MCF 10A (cell line): ENCODE data around the gene PTP4A1. TPM values are rescaled to one million over a fixed set of nuclear protein-coding genes. Genes with fewer than 3 reads are reported as not detected.

Source experiments
- BruUV-seq: library from RNA; stranded (reverse); fragments of 400-500 nt; replicated peaks from 2 replicates; lab custom pipeline; 2021; lab: Mats Ljungman, UMichigan
- CTCF ChIA-PET: fragments of 300-600 bp; sonication (Branson Sonifier 250); formaldehyde crosslinking; extraction: SDS; loops from one replicate; lab custom pipeline; 2021; ENCODE audit warnings: antibody characterized with exemption, inconsistent platforms; lab: Yijun Ruan, JAX
- POLR2A ChIA-PET: fragments of 300-600, 350-650 bp; sonication (Branson Sonifier 250); formaldehyde crosslinking; extraction: SDS; loops from one replicate; lab custom pipeline; 2020; ENCODE audit warnings: antibody characterized with exemption, inconsistent platforms; lab: Yijun Ruan, JAX
- DNase-seq: peaks from one replicate; pipeline ENCODE4 v3.0.0-alpha.2; 2018; ENCODE audit not compliant: unreplicated experiment
- H3K27ac Mint-ChIP-seq: one replicate; pipeline ENCODE4 v1.8.0; 2022; ENCODE audit warnings: mild to moderate bottlenecking, low read depth, mixed read lengths; ENCODE audit not compliant: unreplicated experiment
- H3K27me3 Mint-ChIP-seq: one replicate; pipeline ENCODE4 v1.8.0; 2022; ENCODE audit warnings: mixed read lengths; ENCODE audit not compliant: insufficient read depth, unreplicated experiment
- H3K36me3 Mint-ChIP-seq: one replicate; pipeline ENCODE4 v1.8.0; 2022; ENCODE audit warnings: mild to moderate bottlenecking, moderate library complexity, mixed read lengths; ENCODE audit not compliant: insufficient read depth, unreplicated experiment
- H3K4me1 Mint-ChIP-seq: one replicate; pipeline ENCODE4 v1.8.0; 2022; ENCODE audit warnings: mixed read lengths; ENCODE audit not compliant: insufficient read depth, unreplicated experiment
- H3K4me3 Mint-ChIP-seq: one replicate; pipeline ENCODE4 v1.8.0; 2022; ENCODE audit warnings: mild to moderate bottlenecking, moderate library complexity, mixed read lengths; ENCODE audit not compliant: unreplicated experiment
- H3K9me3 Mint-ChIP-seq: one replicate; pipeline ENCODE4 v1.8.0; 2022; ENCODE audit warnings: mixed read lengths; ENCODE audit not compliant: unreplicated experiment
- intact Hi-C: fragments of 100-400 bp; cut with micrococcal nuclease; formaldehyde crosslinking; loops from 2 replicates; pipeline ENCODE4 v1.14.1; 2022
- total RNA-seq: library from RNA; stranded (reverse); gene quantifications from 2 replicates; pipeline ENCODE4 v1.2.3, GENCODE V29; 2022
- TF ChIP-seq, protein P1 (sequence below): fragments of 200-600 bp; IDR thresholded peaks from one replicate; pipeline ENCODE4 v1.8.0; 2022; ENCODE audit warnings: antibody characterized with exemption, mild to moderate bottlenecking; ENCODE audit not compliant: unreplicated experiment

The PTP4A1 gene
- total RNA-seq, 1 experiment from 2014 or later: 382 TPM

- intact Hi-C loops: no loop called here
- Mint-ChIP-seq H3K9me3 (peaks cover 7% of the 10 kb centered on the region), H3K36me3 (no peaks in the 10 kb centered on the region), H3K4me3 (no peak overlapping the region), H3K27ac (no peak overlapping the region), H3K4me1 (peaks cover 9% of the 10 kb centered on the region), H3K27me3 (no peaks in the 10 kb centered on the region)
- ChIA-PET CTCF (no interaction called here), POLR2A (no interaction called here)
- DNase-seq: no peak
- BruUV-seq: no TSS peak
- TF ChIP-seq, protein P1, sequence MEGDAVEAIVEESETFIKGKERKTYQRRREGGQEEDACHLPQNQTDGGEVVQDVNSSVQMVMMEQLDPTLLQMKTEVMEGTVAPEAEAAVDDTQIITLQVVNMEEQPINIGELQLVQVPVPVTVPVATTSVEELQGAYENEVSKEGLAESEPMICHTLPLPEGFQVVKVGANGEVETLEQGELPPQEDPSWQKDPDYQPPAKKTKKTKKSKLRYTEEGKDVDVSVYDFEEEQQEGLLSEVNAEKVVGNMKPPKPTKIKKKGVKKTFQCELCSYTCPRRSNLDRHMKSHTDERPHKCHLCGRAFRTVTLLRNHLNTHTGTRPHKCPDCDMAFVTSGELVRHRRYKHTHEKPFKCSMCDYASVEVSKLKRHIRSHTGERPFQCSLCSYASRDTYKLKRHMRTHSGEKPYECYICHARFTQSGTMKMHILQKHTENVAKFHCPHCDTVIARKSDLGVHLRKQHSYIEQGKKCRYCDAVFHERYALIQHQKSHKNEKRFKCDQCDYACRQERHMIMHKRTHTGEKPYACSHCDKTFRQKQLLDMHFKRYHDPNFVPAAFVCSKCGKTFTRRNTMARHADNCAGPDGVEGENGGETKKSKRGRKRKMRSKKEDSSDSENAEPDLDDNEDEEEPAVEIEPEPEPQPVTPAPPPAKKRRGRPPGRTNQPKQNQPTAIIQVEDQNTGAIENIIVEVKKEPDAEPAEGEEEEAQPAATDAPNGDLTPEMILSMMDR: no peak
These were observed 26.0 kb upstream of the PTP4A1 start for GRCh38 chr6:63546236-63546635.

DNA sequence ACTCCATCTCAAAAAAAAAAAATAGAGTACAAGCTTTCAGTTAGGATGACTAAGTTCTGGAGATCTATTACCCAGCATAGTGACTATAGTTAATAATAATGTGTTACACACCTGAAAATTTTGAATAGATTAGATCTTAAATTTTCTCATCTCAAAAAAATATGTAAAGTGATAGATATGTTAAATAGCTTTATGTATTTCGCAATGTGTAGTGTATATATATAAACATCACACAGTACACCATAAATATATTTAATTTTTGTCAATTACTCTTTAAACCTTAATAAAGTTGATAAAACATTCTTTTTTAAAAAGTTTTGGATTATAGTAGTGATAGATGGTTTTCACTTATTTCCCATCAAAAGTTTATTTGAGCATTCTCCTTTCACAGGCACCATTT, 25.6 kb upstream of the PTP4A1 start:
- BruUV-seq: no TSS peak
- intact Hi-C loops: no loop called here
- TF ChIP-seq, protein P1: no peak
- no peaks in the 10 kb centered on the region for H3K36me3 Mint-ChIP-seq
- H3K4me1 Mint-ChIP-seq: peaks cover 9% of the 10 kb centered on the region
- H3K4me3 Mint-ChIP-seq: no peak overlapping the region
- ChIA-PET CTCF (interaction anchor here (0.6 kb wide), 2 partner anchors 25 to 106 kb away, joined by 3 read pairs; no protein-coding TSS in a partner anchor), POLR2A (interaction anchor here (1.1 kb wide), 1 partner anchor 9 kb away, joined by 8 read pairs; no protein-coding TSS in a partner anchor)
- H3K27ac Mint-ChIP-seq: no peak overlapping the region
- DNase-seq: no peak
- no peaks in the 10 kb centered on the region for H3K27me3 Mint-ChIP-seq
- peaks cover 7% of the 10 kb centered on the region for H3K9me3 Mint-ChIP-seq

DNA sequence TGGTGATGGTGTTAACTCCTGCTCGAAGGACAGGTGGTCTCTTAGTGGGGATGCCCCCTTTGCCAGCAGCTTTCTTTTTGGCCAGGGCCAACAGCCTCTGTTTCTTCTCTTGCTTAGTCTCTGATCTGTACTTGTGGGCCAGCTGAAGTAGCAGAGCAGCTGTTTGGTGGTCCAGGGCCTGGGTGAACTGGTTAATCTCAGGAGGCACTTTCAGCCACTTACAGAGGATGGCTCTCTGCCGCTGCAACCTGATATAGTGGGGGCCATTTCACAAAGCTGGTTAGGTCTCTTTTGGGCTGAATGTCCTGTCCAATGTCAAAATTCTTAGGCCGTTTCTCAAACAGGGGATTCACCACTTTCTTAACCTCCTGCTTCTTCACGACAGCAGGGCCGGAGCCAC, 23.2 kb upstream of the PTP4A1 start:
- H3K27ac Mint-ChIP-seq: no peak overlapping the region
- CTCF ChIA-PET: interaction anchor here (1.0 to 1.2 kb wide), 2 partner anchors 10 to 25 kb away, joined by 4 to 5 read pairs; no protein-coding TSS in a partner anchor
- H3K4me3 Mint-ChIP-seq: no peak overlapping the region
- H3K4me1 Mint-ChIP-seq: peaks cover 4% of the 10 kb centered on the region
- H3K27me3 Mint-ChIP-seq: no peaks in the 10 kb centered on the region
- H3K36me3 Mint-ChIP-seq: no peaks in the 10 kb centered on the region
- DNase-seq: no peak
- no TSS peak for BruUV-seq
- POLR2A ChIA-PET: interaction anchor here (1.2 kb wide), 1 partner anchor 11 kb away, joined by 4 read pairs; no protein-coding TSS in a partner anchor
- TF ChIP-seq, protein P1: no peak
- intact Hi-C loops: no loop called here
- H3K9me3 Mint-ChIP-seq: no peaks in the 10 kb centered on the region

DNA sequence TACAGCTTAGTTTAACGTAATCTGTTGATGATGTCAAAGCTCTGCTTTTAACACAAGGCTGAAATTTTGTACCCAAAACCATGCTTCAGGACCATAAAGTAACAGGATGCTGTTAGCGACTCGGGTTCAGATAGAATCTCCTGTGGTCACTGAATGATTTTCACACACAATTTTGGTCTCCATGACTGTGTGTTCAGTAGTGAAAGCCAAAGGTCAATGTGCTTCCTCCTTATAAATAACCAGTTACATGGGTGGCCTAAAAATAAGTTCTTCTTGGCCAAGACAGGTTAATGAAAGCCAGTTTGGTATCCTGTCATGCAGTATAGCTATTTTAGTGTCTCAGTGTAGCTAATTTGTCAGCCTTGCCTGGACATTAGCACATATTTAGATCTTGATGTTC, 19.1 kb upstream of the PTP4A1 start:
- DNase-seq: no peak
- H3K9me3 Mint-ChIP-seq: no peaks in the 10 kb centered on the region
- CTCF ChIA-PET: no interaction called here
- H3K4me1 Mint-ChIP-seq: peaks cover 5% of the 10 kb centered on the region
- no peak overlapping the region for H3K4me3 Mint-ChIP-seq
- H3K27ac Mint-ChIP-seq: no peak overlapping the region
- POLR2A ChIA-PET: no interaction called here
- BruUV-seq: no TSS peak
- TF ChIP-seq, protein P1: no peak
- intact Hi-C loops: no loop called here
- no peaks in the 10 kb centered on the region for H3K36me3 Mint-ChIP-seq
- no peaks in the 10 kb centered on the region for H3K27me3 Mint-ChIP-seq
